DND-41 (cell line): ENCODE data around the gene ZDHHC12.

Source experiments
- CTCF ChIP-seq: IDR thresholded peaks from 2 replicates; pipeline ENCODE4 v1.5.1; 2012; ENCODE audit warnings: borderline replicate concordance, low read length, moderate library complexity, mild to moderate bottlenecking; ENCODE audit not compliant: poor library complexity, severe bottlenecking; ENCODE audit errors: extremely low read depth
- EZH2 ChIP-seq: IDR thresholded peaks from 3 replicates; pipeline ENCODE4 v1.6.1; 2012; ENCODE audit warnings: borderline replicate concordance, low read depth, mild to moderate bottlenecking, moderate library complexity, low read length, inconsistent platforms; ENCODE audit not compliant: severe bottlenecking

- TF ChIP-seq CTCF (no peak), EZH2 (no peak)
Measured at GRCh38 chr9:128771745-128772519, 48.0 kb upstream of the ZDHHC12 start, which contains the start of gene ZER1.
